Ovary (tissue), 10 donors: ENCODE measurements around the gene NCKIPSD. TPM values are rescaled to one million over a fixed set of nuclear protein-coding genes. Genes with fewer than 3 reads are reported as not detected.
A peak's percentile ranks its signal among the peaks of the same experiment; 100 is the strongest.
"Not testable (repeated sequence)": the region's sequence is repeated elsewhere in the genome, so short reads cannot be mapped to it uniquely, and the experiment has no call there.

Experiments used
- DNase-seq, 5 donors: peaks; one replicate each; pipeline ENCODE4 v3.0.0-alpha.2; 2019 to 2020
- H3K27ac ChIP-seq, 2 donors: fragments of 200-600 bp; one replicate each; pipeline versions ENCODE4 v1.5.1 to v1.8.0; 2019 to 2022
- H3K27me3 ChIP-seq: fragments of 200-600 bp; one replicate; pipeline ENCODE4 v1.8.0; 2022
- H3K36me3 ChIP-seq: fragments of 200-600 bp; sonication (generic); one replicate; pipeline ENCODE4 v1.5.1; 2019
- H3K4me1 ChIP-seq: one replicate; pipeline ENCODE4 v1.8.1; 2013; ENCODE audit warnings: mild to moderate bottlenecking, moderate library complexity; ENCODE audit not compliant: insufficient read depth
- H3K4me3 ChIP-seq: fragments of 200-600 bp; sonication (generic); one replicate; pipeline ENCODE4 v1.5.1; 2017
- H3K9me3 ChIP-seq, 2 donors: fragments of 200-600 bp in 1 of 2; sonication (generic) in 1 of 2; one replicate each; pipeline versions ENCODE4 v1.5.1 to v1.8.1; 2013 to 2019; ENCODE audit warnings: mild to moderate bottlenecking in 1 of 2, moderate library complexity in 1 of 2
- EP300 ChIP-seq: sonication (generic); formaldehyde crosslinking; IDR thresholded peaks from one replicate; pipeline ENCODE4 v1.6.1; 2017; ENCODE audit warnings: antibody characterized with exemption
- POLR2A ChIP-seq: fragments of 450-650 bp; IDR thresholded peaks from one replicate; pipeline ENCODE4 v1.6.1; 2017; ENCODE audit warnings: antibody characterized with exemption, mild to moderate bottlenecking, moderate library complexity
- WGBS, 3 donors: extraction: QIAGEN DNeasy Blood & Tissue Kit in 1 of 3; methylation state at CpG; one replicate each; pipeline versions ENCODE4 v1.1.5 to v1.1.7; 2013 to 2017; 5-methylcytosine and 5-hydroxymethylcytosine counted together
- intact Hi-C, 4 donors: fragments of 100-400 bp; cut with DNase I; formaldehyde crosslinking; loops; one replicate each; pipeline versions ENCODE4 v1.11.0 to v1.15.1; 2022 to 2023
- long read RNA-seq, 3 donors: library from polyadenylated mRNA in 2 of 3; unstranded in 2 of 3; transcript quantifications; one replicate each; pipeline ENCODE4 v2.0.0 and lab custom pipeline, GENCODE V29; 2021 to 2026
- polyA plus RNA-seq, 2 donors: library from polyadenylated mRNA; stranded (reverse); fragments of 200-250 nt in 1 of 2; fragments of 350-450 nt in 1 of 2; fragmentation: Illumina TruSeq in 1 of 2; extraction: RNeasy Lipid Tissue Mini Kit (QIAGEN cat#74804) in 1 of 2; gene quantifications; one replicate each; pipeline ENCODE4 v1.2.3, GENCODE V29; 2013 to 2014
- total RNA-seq, 7 donors: library from RNA; depleted of rRNA in 2 of 7; stranded (reverse); fragments of >200 nt in 2 of 7; fragmentation: NEBNext Ultra II Directional in 3 of 7; extraction: Animal tissue kit (Norgen Biotek cat#: 25700) in 3 of 7; gene quantifications; one replicate each; pipeline versions ENCODE4 v1.1.0 to v1.2.4, GENCODE V29; 2016 to 2023
- TF ChIP-seq, protein P1 (sequence below), 3 donors: fragments of 450-650 bp in 2 of 3; fragments of 200-600 bp in 1 of 3; IDR thresholded peaks; one replicate each; pipeline versions ENCODE4 v1.5.1 to v1.8.0; 2016 to 2022; ENCODE audit warnings: antibody characterized with exemption in 3 of 3, mild to moderate bottlenecking in 1 of 3
- donor health status: DM: no; HTN: no; CAD: no; lungs with moderate emphysema.
- donor health status: DM: no; HTN: no; CAD: no.
- donor health status: Bipolar disorder and iron deficiency.
- donor health status: DM: yes; HTN: yes; CAD: no.
- donor health status: DM: no; HTN: no; CAD: no.
- donor health status: DM: yes; HTN: yes; CAD: no.

The NCKIPSD gene
- 10 to 100 TPM; 30.5 to 58.6 (median 36.3) TPM for total RNA-seq
- polyA plus RNA-seq = 10 to 100 TPM in 1 of 2 donors, 1 to 10 TPM in 1; 8.0 to 23.2 TPM
- long read RNA-seq, donor 1, transcript NCKIPSD-201 (13 exons, 2,989 nt) = minor isoform, 28 of 173 reads
- long read RNA-seq, donor 1, transcript NCKIPSD-204 (13 exons, 2,925 nt) = major isoform, 39 of 173 reads
- long read RNA-seq, donor 1, partial matches to known transcripts = 55 of 173 reads
- long read RNA-seq, donor 1, other reads (novel, unspliced or antisense) = 48 of 173 reads
- long read RNA-seq, donor 2, partial matches to known transcripts = 0 of 10 reads
- long read RNA-seq, donor 2, other reads (novel, unspliced or antisense) = 0 of 10 reads
- long read RNA-seq, donor 3, transcript NCKIPSD-204 (13 exons, 2,925 nt) = major isoform, 40 of 120 reads
- long read RNA-seq, donor 3, transcript NCKIPSD-201 (13 exons, 2,989 nt) = minor isoform, 38 of 120 reads
- long read RNA-seq, donor 3, partial matches to known transcripts = 7 of 120 reads
- long read RNA-seq, donor 3, other reads (novel, unspliced or antisense) = 35 of 120 reads

DNA sequence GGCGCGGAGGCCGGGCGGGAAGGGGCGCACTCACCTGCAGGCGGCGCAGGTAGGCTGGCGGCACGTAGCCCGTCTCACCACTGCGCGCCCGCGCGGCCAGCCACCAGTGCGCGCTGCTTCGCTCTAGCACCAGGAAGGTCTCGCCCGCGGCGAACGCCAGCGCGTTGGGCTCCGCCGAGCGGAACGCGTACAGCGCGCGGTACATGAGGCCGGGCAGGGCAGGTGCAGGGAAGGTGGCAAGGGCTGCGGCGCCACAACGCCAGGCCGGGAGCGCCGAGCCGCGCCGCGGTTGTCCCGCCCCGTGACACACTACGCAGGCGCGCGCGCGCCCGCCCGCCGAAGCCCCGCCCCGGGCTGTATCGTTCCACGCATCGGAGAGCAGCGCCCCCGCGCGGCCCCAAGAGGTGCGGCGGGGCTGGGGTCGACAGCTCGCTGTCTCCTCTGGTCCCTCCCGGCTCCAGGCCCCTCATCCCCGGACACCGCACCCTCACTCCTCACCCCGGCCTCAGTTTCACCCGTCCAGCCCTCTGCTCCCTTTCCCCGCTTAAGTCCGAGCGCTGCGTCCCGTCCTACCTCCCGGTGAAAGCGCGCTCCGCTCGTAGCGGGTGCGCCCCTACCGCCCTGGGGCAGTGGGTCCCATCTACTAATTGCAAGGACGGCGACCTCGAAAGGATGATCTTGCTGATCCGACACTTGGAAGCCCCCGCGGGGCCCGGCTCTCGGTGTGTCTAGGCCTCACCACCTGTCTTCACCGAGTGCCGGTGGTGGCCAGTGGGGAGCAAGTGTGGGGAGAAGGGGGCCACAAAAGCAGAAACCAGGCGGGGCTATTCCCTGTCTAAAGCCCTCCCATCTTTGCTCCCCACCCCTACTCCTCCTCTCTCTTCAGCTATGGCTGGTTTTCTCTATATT, at the start of gene NCKIPSD:
NCKIPSD (minus strand) TSS at position 313 of the 909 bp plus-strand sequence; CDS start at position 205, 108 bp downstream.
- H3K4me3 ChIP-seq = peak within 1 kb of the TSS; percentile 90
- peaks cover 10% of the 10 kb centered on the region for H3K4me1 ChIP-seq
- H3K27ac ChIP-seq = peak within 1 kb of the TSS; percentile 47 to 67
- no peaks in the 10 kb centered on the region for H3K27me3 ChIP-seq
- peak; percentile 86 to 95 (median 91) for DNase-seq
- no peaks in the 10 kb centered on the region for H3K36me3 ChIP-seq
- intact Hi-C loops = loop anchor here in 1 of 4 donors (10.0 kb wide), 1 partner anchor 221 kb away; a partner anchor contains a TSS
- H3K9me3 ChIP-seq = no peaks in the 10 kb centered on the region
- no peak for TF ChIP-seq EP300
- TF ChIP-seq, protein P1, sequence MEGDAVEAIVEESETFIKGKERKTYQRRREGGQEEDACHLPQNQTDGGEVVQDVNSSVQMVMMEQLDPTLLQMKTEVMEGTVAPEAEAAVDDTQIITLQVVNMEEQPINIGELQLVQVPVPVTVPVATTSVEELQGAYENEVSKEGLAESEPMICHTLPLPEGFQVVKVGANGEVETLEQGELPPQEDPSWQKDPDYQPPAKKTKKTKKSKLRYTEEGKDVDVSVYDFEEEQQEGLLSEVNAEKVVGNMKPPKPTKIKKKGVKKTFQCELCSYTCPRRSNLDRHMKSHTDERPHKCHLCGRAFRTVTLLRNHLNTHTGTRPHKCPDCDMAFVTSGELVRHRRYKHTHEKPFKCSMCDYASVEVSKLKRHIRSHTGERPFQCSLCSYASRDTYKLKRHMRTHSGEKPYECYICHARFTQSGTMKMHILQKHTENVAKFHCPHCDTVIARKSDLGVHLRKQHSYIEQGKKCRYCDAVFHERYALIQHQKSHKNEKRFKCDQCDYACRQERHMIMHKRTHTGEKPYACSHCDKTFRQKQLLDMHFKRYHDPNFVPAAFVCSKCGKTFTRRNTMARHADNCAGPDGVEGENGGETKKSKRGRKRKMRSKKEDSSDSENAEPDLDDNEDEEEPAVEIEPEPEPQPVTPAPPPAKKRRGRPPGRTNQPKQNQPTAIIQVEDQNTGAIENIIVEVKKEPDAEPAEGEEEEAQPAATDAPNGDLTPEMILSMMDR (IDR thresholded peaks at IDR 0.05) = peak; percentile 91 to 93 (median 92)
- peak; percentile 90 for TF ChIP-seq POLR2A
- WGBS, 3 donors = 1 to 2% (median 1%) methylated on average over 54 to 97 of the region's 97 CpGs

DNA sequence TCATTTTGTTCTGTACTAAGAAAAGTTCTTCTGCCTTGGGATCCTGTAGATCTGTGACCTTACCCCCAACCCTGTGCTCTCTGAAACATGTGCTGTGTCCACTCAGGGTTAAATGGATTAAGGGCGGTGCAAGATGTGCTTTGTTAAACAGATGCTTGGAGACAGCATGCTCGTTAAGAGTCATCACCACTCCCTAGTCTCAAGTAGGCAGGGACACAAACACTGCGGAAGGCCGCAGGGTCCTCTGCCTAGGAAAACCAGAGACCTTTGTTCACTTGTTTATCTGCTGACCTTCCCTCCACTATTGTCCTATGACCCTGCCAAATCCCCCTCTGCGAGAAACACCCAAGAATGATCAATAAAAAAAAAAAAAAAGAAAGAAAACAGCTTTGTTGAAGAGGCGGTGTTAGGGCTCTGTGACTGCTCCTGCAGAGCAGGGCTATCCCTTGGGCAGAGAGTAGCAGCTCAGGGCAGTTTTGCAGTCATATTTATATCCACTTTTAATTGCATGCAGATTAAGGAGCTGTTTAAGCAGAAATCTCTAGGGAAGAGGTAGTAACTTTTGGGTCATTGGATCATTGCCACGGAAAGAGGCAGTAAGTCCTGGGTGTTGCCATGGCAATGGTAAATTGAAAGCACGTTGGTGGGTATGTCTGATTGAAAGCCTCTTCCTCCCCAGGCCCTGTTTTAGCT, 49.5 kb upstream of the NCKIPSD start:
- H3K27me3 ChIP-seq, H3K27ac ChIP-seq, DNase-seq, H3K36me3 ChIP-seq, intact Hi-C loops, H3K4me3 ChIP-seq, H3K4me1 ChIP-seq, H3K9me3 ChIP-seq: not testable (repeated sequence)
- WGBS, 3 donors = 32 to 50% (median 39%) methylated on average over 8 of the region's 8 CpGs

DNA sequence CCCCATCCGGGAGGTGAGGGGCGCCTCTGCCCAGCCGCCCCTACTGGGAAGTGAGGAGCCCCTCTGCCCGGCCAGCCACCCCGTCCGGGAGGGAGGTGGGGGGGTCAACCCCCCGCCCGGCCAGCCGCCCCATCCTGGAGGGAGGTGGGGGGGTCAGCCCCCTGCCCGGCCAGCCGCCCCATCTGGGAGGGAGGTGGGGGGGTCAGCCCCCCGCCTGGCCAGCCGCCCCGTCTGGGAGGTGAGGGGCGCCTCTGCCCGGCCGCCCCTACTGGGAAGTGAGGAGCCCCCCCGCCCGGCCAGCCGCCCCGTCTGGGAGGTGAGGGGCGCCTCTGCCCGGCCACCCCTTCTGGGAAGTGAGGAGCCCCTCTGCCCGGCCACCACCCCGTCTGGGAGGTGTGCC, 48.8 kb upstream of the NCKIPSD start:
- WGBS, 3 donors = 79 to 98% (median 93%) methylated on average over 5 to 20 of the region's 25 CpGs
- DNase-seq, intact Hi-C loops, H3K36me3 ChIP-seq, H3K27me3 ChIP-seq, H3K4me3 ChIP-seq, H3K9me3 ChIP-seq, H3K27ac ChIP-seq, H3K4me1 ChIP-seq: not testable (repeated sequence)

DNA sequence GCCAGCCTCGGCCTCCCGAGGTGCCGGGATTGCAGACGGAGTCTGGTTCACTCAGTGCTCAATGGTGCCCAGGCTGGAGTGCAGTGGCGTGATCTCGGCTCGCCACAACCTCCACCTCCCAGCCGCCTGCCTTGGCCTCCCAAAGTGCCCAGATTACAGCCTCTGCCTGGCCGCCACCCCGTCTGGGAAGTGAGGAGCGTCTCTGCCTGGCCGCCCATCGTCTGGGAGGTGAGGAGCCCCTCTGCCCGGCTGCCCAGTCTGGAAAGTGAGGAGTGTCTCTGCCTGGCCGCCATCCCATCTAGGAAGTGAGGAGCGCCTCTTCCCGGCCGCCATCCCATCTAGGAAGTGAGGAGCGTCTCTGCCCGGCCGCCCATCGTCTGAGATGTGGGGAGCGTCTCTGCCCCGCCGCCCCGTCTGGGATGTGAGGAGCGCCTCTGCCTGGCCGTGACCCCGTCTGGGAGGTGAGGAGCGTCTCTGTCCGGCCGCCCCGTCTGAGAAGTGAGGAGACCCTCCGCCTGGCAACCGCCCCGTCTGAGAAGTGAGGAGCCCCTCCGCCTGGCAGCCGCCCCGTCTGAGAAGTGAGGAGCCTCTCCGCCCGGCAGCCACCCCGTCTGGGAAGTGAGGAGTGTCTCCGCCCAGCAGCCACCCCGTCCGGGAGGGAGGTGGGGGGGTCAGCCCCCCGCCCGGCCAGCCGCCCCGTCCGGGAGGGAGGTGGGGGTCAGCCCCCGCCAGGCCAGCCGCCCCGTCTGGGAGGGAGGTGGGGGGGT, 48.2 kb upstream of the NCKIPSD start:
- WGBS, 3 donors = 93 to 96% (median 95%) methylated on average over 22 to 50 of the region's 53 CpGs
- H3K27me3 ChIP-seq, H3K4me3 ChIP-seq, H3K27ac ChIP-seq, H3K4me1 ChIP-seq, H3K36me3 ChIP-seq, DNase-seq, intact Hi-C loops, H3K9me3 ChIP-seq: not testable (repeated sequence)

DNA sequence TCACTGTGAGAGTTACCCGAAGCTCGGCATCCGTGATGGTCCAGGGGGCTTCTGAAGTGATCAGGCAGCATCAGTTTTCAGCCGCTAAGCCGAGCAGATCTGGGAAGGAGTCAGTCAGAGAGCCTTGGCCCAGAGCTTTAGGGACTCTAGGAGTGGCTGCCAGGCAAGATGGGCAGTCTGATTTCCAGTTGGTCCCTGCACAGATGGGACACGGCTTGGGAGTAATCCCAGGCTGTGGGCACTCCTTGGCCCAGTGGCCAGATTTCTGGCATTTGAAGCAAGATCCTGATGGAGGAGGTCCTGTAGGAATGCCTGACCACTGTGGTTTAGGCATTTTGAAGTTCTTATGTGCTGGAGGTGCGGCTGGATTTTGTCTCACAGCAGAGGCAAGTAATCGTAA, 41.8 kb upstream of the NCKIPSD start:
- H3K4me3 ChIP-seq = no peak overlapping the region
- intact Hi-C loops = no loop called here
- no peaks in the 10 kb centered on the region for H3K36me3 ChIP-seq
- TF ChIP-seq POLR2A (no peak), EP300 (no peak)
- TF ChIP-seq, protein P1 (IDR thresholded peaks at IDR 0.05) = no peak
- DNase-seq = no peak
- H3K27ac ChIP-seq = no peak overlapping the region
- no peaks in the 10 kb centered on the region for H3K4me1 ChIP-seq
- H3K27me3 ChIP-seq = no peaks in the 10 kb centered on the region
- H3K9me3 ChIP-seq = no peaks in the 10 kb centered on the region
- WGBS, 3 donors = 91 to 94% (median 93%) methylated on average over 8 of the region's 8 CpGs

DNA sequence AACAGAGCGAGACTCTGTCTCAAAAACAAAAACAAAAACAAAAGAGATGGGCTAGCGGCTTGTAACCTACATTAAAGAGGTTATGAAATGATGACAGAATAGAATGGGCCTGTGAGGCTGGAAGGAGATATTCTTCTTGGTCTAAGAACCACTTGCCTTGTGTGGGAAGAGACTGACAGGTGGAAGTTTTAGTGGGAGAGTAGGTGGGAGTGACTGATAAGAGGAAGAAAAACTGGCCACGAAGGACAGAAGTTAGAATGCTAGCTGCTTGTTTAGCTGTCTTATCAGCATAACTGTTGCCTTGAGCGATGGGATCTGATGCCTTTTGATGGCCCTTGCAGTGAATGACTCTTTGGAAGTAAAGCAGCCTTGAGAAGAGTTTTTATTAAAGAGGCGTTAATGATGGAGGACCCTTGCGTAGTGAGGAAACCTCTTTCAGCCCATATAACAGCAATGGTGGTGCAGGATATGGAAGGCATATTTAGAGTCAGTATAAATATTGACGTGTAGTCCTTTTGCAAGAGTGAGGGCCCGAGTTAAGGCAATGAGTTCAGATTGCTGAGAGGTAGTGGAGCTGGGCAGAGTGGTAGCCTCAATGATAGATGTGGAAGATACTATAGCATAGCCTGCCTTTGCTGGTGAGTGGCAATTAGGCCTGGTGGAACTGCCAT, 39.6 kb upstream of the NCKIPSD start:
- H3K36me3 ChIP-seq, DNase-seq, H3K9me3 ChIP-seq, intact Hi-C loops, H3K27ac ChIP-seq, H3K4me3 ChIP-seq, H3K27me3 ChIP-seq, H3K4me1 ChIP-seq: not testable (repeated sequence)
- WGBS, 3 donors = 81 to 83% (median 81%) methylated on average over 8 of the region's 8 CpGs
